ENCODE results near the gene GNB1L.
A peak's percentile ranks its signal among the peaks of the same experiment; 100 is the strongest.

GNB1L gene, protein sequence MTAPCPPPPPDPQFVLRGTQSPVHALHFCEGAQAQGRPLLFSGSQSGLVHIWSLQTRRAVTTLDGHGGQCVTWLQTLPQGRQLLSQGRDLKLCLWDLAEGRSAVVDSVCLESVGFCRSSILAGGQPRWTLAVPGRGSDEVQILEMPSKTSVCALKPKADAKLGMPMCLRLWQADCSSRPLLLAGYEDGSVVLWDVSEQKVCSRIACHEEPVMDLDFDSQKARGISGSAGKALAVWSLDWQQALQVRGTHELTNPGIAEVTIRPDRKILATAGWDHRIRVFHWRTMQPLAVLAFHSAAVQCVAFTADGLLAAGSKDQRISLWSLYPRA

DNA sequence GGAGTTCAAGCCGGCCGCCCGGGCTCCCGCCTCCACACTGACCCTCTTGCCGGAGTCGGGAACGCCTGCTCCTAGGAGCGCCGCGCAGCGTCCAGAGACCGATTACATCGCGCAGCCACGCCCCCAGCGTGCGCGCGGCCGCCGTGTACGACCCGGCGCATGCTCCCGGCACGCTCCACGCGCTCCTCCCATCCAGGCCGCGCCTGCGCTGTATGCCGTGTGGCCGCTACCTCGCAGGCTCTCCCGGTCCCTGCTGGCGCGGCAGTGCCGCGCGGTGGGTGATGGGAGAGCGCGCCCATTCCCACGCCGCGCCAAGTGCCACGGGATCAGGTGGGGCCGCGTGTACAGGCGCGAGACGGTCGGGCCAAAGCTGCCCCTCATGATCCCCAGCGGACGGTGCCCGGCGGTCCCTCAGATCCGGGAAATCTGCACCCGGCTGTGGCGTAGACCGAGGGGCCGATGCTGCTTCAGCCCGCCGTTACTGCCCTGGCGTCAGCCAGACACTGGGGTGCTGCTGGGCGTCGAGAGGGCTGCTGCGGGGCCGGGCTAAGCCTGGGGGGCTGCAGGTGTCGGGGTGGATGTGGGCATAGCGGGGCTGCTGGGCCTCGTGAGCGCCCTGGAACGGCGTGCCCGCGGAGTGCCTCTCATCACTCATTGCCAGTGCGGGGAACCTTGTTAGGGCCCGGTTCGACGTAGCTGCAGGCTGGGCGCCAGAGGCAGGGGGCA lies at the start of gene GNB1L, which contains the start of gene RTL10:
Gene GNB1L (minus strand): TSS at position 97 of the 726 bp plus-strand sequence. CDS start 33,519 bp downstream, outside the sequence.
Gene RTL10 (minus strand): TSS at position 97 of the 726 bp plus-strand sequence. CDS start 2,613 bp downstream, outside the sequence.
- DNase-seq (ENCODE audit: extremely low read depth in 1 of 2, low read depth in 1 of 2) = peak; percentile 77 to 95

DNA sequence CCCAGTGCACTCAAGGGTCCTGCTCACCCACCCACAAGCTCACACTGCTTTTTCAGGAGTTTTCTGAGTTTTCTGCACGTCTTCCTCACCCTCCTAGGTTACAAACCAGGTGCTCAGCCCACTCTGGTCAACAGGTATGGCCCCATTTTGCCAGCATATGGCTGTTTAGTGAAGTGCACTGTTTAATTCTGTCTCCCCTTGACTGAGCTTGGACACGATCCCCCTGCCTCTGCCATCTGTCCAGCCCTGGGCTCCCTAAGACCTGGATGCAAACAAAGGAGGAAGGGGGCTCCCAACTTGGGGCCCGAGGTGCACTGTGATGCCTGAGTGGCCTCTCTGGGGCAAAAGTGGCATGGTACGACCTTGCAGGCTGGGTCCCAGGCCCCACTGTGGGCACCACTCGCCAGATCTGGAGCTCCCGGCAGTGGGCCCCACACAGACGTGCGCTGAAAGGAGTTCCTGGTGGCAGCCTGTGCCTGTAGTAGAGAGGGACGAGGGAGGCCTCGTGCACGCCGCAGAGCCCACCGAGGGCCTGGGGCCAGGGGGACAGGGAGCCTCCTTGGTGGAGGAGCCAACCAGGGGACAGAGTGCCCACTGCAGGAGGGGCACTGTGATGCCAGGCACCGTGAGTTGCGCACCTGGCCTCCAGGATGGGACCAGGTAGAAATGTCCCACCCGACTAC lies 49.6 kb upstream of the GNB1L start:
- no peak for DNase-seq (ENCODE audit: extremely low read depth in 1 of 2, low read depth in 1 of 2)

DNA sequence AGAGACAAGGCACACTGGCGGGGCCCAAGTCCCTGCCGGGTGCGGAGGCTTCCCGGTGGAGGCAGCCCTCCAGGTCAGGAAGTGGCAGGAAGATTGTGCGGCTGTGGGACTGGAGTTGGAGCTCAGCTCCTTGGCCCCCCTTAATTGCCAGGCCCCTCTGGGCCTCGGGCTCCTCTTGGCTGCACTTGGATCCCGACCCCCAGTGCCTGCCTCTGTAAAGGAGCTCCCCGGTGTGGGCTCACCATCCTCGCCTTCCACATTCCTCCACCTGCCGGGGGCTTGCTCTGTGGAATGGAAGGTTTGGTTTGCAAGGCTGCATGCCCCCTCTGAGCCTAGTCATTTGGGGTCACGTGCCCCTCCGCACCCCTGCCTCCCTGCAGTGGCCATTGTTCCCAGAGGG lies 48.8 kb upstream of the GNB1L start:
- DNase-seq (ENCODE audit: extremely low read depth in 1 of 2, low read depth in 1 of 2) = no peak

DNA sequence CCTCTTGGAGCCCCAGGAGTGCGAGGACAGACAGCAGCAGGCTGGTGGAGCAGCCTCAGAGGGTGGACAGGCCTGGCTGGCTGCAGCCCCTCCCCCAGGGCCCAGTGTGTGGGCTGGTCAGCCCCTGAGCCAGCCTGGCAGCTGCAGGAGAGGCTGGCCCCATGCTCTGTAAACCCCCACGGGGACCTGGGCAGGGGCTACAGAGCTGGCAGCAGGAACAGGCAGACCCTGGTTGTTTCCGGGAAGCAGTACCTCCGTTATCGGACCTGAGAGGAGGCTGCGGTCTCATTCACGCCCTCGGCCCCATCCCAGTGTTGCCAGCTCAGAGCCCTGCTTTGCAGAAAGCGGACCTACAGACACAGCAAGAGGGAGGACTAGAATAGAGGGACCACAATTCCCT lies 48.4 kb upstream of the GNB1L start:
- DNase-seq (ENCODE audit: extremely low read depth in 1 of 2, low read depth in 1 of 2) = no peak

DNA sequence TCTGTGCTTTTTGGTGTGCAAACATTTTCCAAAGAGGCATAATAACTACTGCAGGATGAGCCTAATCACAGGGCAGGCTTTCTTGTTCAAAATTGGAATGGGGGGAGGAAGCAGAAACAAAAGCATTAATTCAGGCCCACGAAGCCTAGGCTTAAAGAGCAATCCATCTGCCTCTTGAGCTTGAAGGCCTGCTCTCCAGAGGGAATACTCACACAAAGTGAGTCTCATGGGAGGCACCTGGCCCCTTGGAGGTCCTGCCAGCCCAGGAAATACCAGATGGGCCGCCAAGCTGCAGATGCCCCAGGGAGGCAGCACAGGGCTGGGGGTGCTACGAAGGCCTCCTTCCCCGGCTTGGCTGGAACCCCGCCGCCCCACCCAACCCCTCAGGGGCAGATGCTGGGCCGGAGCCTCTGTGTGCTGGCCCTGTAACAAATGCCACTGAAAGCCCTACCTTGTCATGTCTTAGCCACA lies 47.6 kb upstream of the GNB1L start:
- no peak for DNase-seq (ENCODE audit: extremely low read depth in 1 of 2, low read depth in 1 of 2)

DNA sequence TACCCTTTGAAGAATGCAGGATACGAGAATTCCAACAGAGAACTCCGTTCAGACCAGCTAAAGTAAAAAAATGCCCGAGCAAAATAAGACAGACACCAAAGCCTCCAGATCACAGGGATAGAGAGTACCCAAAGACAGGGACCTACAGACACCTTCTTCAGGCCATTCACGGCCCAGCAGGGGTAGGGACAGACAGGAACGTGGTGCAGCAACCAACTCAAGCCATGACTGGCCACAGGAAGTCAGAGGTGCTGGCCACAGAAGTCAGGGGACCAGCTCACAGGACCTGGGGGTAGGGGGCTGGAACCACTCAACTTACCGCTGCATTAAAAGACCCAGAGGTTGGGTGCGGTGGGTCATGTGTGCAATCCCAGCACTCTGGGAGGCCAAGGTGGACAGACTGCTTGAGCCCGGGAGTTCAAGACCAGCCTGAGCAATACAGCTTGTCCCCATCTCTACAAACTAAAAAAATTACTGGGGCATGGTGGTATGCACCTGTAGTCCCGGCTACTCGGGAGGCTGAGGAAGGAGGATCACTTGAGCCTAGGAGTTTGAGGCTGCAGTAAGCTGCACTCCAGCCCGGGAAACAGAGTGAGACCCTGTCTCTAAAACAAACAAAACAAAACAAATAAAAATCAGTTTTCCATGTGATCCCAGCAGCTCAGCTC lies 47.0 kb upstream of the GNB1L start:
- no peak for DNase-seq (ENCODE audit: extremely low read depth in 1 of 2, low read depth in 1 of 2)

DNA sequence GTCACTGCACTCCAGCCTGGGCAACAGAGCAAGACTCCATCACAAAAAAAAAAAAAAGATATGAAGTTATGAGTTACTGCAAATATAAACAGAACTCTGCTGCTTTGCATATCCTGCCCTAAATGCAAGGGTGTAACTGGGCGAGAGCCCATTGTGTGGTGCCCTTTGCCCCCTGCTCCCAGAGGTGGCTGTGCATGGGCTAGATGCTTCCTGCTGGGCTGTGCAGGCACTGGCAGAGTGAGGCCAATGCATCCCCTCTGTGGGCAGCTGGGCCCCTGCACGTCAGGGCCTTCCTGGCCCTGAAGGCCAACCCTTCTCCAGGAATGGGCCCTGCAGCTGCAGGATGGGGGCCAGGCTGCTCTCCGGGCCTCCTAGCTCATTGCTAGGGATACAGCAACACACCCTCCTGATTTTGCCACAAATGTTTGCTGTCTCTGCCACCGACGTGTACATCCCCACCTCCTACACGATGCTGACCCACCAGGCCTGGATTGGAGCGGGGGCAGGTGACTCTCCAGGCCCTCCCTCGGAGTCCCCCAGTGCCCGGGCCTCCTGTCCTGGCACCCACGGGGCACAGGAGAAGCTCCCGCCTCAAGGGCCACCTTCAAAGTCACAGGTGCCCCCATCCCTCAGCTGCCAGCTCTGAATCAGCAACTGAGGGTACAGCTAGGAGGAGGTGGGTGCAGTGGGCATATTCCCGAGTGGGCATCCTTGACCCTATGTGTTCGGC lies 46.2 kb upstream of the GNB1L start:
- no peak for DNase-seq (ENCODE audit: extremely low read depth in 1 of 2, low read depth in 1 of 2)

DNA sequence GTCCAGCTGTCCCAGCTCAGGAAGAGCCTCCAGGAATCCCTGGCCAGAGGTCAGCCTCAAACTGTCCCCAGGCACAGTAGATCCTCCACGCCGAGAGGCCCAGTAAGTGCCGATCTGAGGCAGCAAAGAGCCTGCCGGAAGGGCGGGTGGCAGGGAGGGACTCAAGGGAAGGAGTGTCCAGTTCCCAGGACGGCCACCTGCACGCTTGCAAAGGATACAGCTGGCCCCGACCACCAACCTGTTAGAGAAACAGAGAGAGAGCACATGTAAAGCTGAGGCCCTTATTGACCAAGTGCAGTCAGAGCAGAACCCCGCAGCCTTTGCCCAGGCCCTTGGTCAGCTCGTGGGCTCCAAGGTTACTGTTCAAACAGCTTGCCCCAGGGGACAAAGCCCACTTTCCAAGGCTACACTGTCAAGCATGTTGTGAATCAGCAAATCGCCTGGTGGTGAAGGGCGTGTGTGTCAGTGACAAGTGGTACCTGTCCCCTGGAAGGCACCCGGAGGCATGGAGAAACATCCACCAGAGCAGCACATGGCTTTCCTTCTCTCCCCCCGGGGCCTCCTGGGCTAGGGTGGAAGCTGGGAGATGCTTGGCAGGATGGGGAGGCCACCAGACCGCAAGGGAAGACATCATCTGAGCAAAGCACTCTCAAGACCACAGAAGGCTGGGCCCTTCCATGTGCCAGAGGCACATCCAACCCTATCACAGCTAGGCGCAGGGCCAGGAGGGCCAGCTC lies 44.3 kb upstream of the GNB1L start:
- no peak for DNase-seq (ENCODE audit: extremely low read depth in 1 of 2, low read depth in 1 of 2)

DNA sequence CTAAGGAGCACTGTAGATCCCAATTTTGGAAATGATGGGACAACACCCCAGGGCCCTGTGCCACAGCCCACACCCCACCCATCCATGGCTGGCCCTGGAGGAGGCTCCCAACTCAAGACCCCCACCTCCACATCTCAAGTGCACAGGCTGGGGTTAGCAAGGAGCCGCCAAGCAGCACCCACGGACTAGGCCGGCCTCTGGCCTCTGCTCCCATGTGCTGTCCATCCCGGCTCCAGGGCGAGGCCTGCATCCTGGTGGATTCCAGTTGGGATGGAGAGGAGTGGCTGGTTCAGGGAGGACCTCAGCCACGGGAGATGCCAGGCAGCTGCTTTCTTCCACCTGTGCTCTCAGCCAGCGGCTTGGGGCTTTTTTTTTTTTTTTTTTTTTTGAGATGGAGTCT lies 43.5 kb upstream of the GNB1L start:
- no peak for DNase-seq (ENCODE audit: extremely low read depth in 1 of 2, low read depth in 1 of 2)

DNA sequence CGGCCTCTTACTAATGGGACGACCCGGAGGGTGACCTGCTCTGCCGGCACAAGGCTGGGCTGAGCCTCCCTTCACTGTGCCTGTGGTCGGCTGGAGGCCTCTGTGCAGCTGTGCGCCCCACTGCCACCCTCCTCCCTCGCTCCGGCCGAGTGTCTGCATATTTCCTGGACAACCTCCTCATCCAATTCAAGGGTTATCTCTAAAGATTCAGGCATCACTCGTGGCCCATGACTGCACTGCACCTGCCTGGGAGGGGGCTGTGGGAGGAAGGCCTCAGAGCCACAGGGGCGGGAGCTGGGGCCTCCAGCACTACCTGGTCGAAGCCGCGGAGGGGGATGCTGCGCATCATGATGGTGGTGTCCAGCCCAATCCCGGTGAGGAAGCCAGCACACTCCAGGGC lies 43.1 kb upstream of the GNB1L start:
- DNase-seq (ENCODE audit: extremely low read depth in 1 of 2, low read depth in 1 of 2) = no peak

DNA sequence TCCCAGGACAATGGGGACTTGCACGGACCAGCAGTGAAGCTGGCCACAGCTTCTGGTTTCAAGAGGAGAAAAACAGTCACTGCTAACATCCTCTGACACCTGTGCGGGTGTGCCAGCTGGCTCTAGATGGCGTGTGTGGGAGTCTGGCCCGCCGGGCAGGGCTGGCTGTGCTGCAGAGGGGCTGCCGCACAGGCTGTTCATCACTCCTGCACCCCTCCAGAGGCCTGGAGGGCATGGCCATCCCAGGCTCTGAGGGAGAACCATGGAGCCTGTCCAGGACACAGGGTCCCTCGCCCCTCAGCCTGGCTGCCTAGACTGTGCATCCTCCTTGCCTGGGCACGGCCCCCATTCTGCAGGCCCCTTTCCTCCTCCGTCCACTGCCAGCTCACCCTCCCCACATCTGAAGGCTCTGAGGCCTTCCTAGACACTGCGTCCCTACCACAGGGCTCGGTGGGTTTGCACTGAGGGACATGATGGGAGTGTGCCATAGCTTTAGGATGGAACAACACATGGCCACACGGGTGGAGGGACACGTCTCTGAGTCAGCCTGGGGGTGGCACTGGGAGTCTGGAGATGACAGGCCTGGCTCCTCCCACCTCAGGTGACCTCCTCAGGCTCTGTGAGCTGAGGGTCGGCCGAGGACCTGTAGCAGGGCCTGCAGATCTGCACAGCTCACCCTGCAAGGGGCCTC lies 42.1 kb upstream of the GNB1L start:
- no peak for DNase-seq (ENCODE audit: extremely low read depth in 1 of 2, low read depth in 1 of 2)

DNA sequence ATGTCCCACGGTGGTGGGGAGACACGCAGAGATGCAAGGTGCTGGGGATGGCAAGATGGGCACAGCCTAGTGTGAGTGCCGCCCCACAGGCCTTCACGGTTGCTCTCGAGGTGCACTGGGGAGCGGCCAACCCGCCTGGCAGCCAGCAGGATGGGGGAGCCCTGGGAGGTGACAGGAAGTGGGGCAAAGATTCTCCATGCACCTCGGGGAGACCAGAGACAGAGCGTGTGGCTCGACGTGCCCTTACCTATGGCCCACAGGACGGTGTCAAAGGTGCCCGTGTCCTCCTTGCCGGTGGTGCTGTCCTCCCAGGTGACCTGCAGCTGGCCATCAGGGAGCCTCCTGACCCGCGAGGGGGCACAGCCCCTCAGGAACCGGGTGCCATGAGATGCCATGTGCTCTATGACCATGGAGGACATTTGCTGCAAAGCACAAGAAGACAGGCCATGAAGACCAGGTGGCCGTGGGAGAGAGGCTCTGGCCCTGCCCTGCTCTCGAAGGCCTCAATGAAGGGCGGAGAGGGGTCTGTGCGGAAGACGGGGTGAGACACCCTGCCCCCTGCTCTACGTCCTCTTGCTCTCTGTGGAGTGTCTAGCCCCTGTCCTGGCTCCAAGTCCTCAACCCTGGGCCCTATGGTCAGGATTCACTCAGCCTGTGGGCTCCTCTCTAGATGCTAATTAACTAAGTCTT lies 40.6 kb upstream of the GNB1L start:
- DNase-seq (ENCODE audit: extremely low read depth in 1 of 2, low read depth in 1 of 2) = no peak

DNA sequence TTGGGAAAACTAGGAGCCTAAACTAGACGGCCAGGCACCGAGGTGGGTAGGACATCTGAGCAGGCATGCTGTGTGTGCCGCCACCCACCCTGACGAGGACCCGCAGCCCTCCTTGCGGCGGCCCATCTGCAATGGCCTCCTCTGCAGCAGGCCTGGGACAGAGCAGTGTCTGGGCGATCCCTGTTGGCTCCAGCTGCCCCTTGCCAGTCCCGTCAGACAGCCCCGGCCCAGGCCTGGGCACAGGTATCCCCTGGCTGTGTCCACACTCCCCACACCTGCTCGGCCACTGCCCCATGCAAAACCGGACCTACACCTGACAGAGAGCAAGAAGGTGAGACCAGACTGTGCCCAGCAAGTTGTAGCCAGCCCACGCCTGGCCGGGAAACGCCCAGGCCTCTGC lies 38.7 kb upstream of the GNB1L start:
- DNase-seq (ENCODE audit: extremely low read depth in 1 of 2, low read depth in 1 of 2) = no peak

DNA sequence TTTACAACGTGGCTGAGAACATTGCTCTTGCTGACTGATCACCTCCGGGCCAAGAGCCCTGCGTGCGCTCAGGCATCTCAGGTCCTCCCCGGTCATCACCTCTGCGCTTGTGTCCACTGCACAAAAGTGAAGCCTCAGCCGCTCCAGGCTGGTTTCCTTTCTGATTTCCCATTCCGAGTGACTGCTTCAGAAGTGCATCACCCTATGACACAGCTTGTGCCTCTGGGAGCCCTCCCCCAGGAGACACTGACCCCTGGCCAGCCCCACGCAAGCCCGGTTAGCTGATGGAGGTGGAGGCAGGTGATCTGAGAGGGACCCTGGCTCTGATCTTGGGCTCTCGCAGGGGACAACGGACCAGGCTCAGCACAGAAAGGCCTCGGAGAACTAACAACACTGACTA lies 38.3 kb upstream of the GNB1L start:
- DNase-seq (ENCODE audit: extremely low read depth in 1 of 2, low read depth in 1 of 2) = no peak

DNA sequence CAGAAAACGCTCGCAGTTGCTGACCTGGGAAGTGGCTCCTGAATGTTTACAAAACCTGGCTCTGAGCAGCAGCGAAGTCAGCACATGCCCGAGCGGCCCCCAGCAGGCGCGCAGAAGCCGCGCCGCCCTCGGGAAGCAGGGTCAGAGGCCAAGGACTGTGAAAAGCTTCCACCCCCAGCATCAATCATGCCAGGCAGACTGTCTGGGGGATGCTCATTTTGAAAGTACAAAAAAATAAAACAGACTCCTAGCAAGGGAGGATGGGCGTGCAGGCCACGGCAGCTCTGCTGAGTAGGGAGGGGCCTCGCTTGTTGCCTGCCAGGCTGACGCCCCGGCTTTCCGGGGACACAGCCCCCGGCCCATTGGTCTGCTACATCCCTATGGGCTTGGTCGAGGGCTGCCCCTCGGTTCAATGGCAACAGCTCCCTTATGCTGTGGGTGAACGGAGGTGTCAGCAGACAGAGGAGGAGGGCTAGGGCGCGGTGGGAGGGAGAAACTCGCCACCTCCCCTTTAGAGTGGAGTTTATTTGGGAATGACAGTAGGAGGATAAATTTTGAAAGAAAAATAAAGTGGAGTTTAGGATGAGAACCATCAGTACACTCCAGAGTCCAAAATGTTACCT lies 37.7 kb upstream of the GNB1L start:
- DNase-seq (ENCODE audit: extremely low read depth in 1 of 2, low read depth in 1 of 2) = peak in 1 of 2 donors; percentile 22

DNA sequence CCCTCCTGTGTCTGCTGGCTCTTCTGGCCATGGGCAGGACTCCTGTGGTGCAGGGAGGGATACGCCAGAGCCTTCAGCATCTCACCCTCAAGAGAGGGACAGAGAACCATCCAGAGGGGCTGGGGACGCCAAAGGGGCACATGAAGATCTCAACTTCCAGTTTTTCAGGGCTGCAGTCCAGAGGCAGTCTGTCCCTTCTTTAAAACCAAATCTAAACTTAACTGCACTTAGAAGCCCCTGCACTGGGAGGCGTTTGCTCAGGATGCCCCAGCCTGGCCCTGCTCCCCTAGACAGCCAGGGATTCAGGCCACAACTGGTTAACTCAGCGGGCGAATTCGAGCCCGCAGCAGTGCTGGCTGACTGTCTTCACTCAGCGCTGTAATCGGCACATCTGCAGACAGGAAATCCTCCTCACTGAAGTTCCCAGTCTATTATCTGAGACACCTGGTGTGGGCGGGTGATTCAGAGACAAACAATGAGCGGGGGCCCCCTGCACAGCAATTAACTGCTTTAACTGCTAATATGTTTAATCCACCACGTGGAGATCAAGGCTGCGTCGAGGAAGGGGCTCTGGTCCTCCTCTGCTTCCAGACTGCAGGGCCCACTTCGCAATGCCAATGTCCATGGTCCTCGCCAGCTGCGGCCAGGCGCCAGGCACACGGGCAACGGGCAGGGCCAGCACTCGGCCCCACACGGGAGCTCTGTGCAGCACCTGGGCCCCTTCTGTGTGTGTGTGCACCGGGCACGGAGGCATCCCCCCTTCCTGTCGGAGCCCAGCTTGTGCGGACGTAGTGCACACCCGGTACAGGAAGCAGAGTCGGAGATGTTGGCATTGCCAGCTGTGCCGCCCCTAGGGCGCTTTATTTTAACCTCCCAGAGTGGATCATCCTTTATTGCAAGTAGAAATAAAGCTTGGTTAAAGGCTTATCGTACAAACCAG lies 36.9 kb upstream of the GNB1L start:
- DNase-seq (ENCODE audit: extremely low read depth in 1 of 2, low read depth in 1 of 2) = peak; percentile 50 to 60

All from activated CD8-positive, alpha-beta memory T cell treated with anti-CD3 and anti-CD28 coated beads for 1 hour (primary cell).